ENCODE results near the gene ST3GAL2. TPM values are rescaled to one million over a fixed set of nuclear protein-coding genes. Genes with fewer than 3 reads are reported as not detected.

The ST3GAL2 gene
- total RNA-seq, 2 donors from 2014 or later, result 56.4 to 57.8 TPM

GRCh38 chr16:70468776-70469525, 30.1 kb upstream of the ST3GAL2 start:
- no peaks in the 10 kb centered on the region for H3K36me3 Mint-ChIP-seq (ENCODE audit: low read depth)
- Histone ChIP-seq H3K36me3 (ENCODE audit: control insufficient read depth, insufficient read depth, low read length) (peaks cover 3% of the 10 kb centered on the region), H3K27me3 (ENCODE audit: control insufficient read depth, insufficient read depth, low read length, poor library complexity, severe bottlenecking) (no peaks in the 10 kb centered on the region), H3K27ac (ENCODE audit: low read depth, low read length) (no peak overlapping the region), H3K9me3 (ENCODE audit: control insufficient read depth, low read length) (no peaks in the 10 kb centered on the region), H3K4me3 (ENCODE audit: low read length) (no peak overlapping the region), H3K9ac (ENCODE audit: extremely low read depth, low read length, poor library complexity, severe bottlenecking) (no peak overlapping the region), H3K4me1 (ENCODE audit: control insufficient read depth, insufficient read depth, low read length) (no peaks in the 10 kb centered on the region)
- H3K27me3 Mint-ChIP-seq (ENCODE audit: insufficient read depth), result no peaks in the 10 kb centered on the region
- TF ChIP-seq, protein P1, sequence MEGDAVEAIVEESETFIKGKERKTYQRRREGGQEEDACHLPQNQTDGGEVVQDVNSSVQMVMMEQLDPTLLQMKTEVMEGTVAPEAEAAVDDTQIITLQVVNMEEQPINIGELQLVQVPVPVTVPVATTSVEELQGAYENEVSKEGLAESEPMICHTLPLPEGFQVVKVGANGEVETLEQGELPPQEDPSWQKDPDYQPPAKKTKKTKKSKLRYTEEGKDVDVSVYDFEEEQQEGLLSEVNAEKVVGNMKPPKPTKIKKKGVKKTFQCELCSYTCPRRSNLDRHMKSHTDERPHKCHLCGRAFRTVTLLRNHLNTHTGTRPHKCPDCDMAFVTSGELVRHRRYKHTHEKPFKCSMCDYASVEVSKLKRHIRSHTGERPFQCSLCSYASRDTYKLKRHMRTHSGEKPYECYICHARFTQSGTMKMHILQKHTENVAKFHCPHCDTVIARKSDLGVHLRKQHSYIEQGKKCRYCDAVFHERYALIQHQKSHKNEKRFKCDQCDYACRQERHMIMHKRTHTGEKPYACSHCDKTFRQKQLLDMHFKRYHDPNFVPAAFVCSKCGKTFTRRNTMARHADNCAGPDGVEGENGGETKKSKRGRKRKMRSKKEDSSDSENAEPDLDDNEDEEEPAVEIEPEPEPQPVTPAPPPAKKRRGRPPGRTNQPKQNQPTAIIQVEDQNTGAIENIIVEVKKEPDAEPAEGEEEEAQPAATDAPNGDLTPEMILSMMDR (conservative IDR thresholded peaks at IDR 0.05), result no peak
- no peak for DNase-seq
- no peak overlapping the region for H3K27ac Mint-ChIP-seq
- WGBS, 2 experiments (ENCODE audit: insufficient coverage in 1 of 2, insufficient read length in 1 of 2), result 91 to 94% methylated on average over 4 to 16 of the region's 16 CpGs
- H3K9me3 Mint-ChIP-seq, result no peaks in the 10 kb centered on the region
- peaks cover 3% of the 10 kb centered on the region for H3K4me1 Mint-ChIP-seq
- no peak overlapping the region for H3K4me3 Mint-ChIP-seq

DNA sequence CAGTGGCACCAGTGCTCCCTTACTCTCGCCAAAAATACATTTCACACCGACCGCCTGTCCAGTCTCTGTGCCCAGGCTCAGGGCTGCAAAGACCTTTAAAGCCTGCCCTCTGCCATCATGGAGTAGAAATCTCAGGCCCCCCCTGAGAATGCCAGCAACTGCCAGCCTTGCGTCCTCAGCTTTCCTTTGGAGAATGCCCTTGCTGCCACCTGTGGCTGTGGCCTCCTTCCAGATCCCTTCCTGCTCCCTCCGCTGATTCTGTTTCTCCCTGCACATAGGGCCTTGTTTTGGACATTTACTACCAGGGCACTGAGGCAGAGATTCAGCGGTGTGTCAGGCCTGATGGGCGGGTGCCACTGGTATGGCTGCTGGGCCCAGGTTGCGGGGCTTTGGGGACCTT, 28.7 kb upstream of the ST3GAL2 start:
- H3K27me3 Mint-ChIP-seq (ENCODE audit: insufficient read depth), result no peaks in the 10 kb centered on the region

DNA sequence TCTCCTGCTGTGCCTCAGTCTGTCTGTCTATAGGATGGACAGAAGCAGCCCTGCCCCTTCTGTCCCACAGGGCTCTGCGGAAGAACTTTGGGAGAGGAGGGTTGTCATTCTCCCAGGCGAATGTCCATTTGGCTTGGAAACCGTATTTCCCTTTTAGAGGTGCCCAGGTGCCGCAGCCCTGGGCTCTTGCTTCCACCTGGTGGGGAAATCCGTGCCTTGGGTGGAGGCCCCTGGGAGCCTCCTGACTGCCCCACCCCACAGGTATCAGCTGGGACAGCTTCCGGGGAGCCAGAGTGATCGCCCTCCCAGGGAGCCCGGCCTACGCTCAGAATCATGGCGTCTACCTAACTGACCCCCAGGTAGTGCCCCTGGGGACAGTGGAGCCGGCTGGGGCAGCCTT, 28.2 kb upstream of the ST3GAL2 start:
- Histone ChIP-seq H3K9me3 (ENCODE audit: control insufficient read depth, low read length) (no peaks in the 10 kb centered on the region), H3K27ac (ENCODE audit: low read depth, low read length) (no peak overlapping the region), H3K4me1 (ENCODE audit: control insufficient read depth, insufficient read depth, low read length) (no peaks in the 10 kb centered on the region), H3K4me3 (ENCODE audit: low read length) (no peak overlapping the region), H3K36me3 (ENCODE audit: control insufficient read depth, insufficient read depth, low read length) (peaks cover 6% of the 10 kb centered on the region), H3K9ac (ENCODE audit: extremely low read depth, low read length, poor library complexity, severe bottlenecking) (no peak overlapping the region), H3K27me3 (ENCODE audit: control insufficient read depth, insufficient read depth, low read length, poor library complexity, severe bottlenecking) (no peaks in the 10 kb centered on the region)
- TF ChIP-seq, protein P1 (conservative IDR thresholded peaks at IDR 0.05), result peak; percentile 53
- Mint-ChIP-seq H3K9me3 (no peaks in the 10 kb centered on the region), H3K36me3 (ENCODE audit: low read depth) (no peaks in the 10 kb centered on the region), H3K27me3 (ENCODE audit: insufficient read depth) (no peaks in the 10 kb centered on the region), H3K4me1 (peaks cover 3% of the 10 kb centered on the region), H3K4me3 (no peak overlapping the region), H3K27ac (no peak overlapping the region)
- 91 to 94% methylated on average over 6 to 11 of the region's 11 CpGs for WGBS, 2 experiments (ENCODE audit: insufficient coverage in 1 of 2, insufficient read length in 1 of 2)
- peak; percentile 49 for DNase-seq

More for the DNA sequence above, 28.7 kb upstream of the ST3GAL2 start:
- Mint-ChIP-seq H3K4me3 (no peak overlapping the region), H3K27ac (no peak overlapping the region), H3K9me3 (no peaks in the 10 kb centered on the region), H3K4me1 (peaks cover 3% of the 10 kb centered on the region), H3K36me3 (ENCODE audit: low read depth) (no peaks in the 10 kb centered on the region)
- H3K9me3 ChIP-seq (ENCODE audit: control insufficient read depth, low read length), result no peaks in the 10 kb centered on the region
- H3K9ac ChIP-seq (ENCODE audit: extremely low read depth, low read length, poor library complexity, severe bottlenecking), result no peak overlapping the region
- 96 to 100% methylated on average over 5 to 8 of the region's 8 CpGs for WGBS, 2 experiments (ENCODE audit: insufficient coverage in 1 of 2, insufficient read length in 1 of 2)
- H3K4me3 ChIP-seq (ENCODE audit: low read length), result no peak overlapping the region
- TF ChIP-seq, protein P1 (conservative IDR thresholded peaks at IDR 0.05), result no peak
- peaks cover 6% of the 10 kb centered on the region for H3K36me3 ChIP-seq (ENCODE audit: control insufficient read depth, insufficient read depth, low read length)
- no peaks in the 10 kb centered on the region for H3K4me1 ChIP-seq (ENCODE audit: control insufficient read depth, insufficient read depth, low read length)
- no peak overlapping the region for H3K27ac ChIP-seq (ENCODE audit: low read depth, low read length)
- DNase-seq, result no peak
- H3K27me3 ChIP-seq (ENCODE audit: control insufficient read depth, insufficient read depth, low read length, poor library complexity, severe bottlenecking), result no peaks in the 10 kb centered on the region
